ENCODE measurements around the gene GPX1.

Gene GPX1

DNA sequence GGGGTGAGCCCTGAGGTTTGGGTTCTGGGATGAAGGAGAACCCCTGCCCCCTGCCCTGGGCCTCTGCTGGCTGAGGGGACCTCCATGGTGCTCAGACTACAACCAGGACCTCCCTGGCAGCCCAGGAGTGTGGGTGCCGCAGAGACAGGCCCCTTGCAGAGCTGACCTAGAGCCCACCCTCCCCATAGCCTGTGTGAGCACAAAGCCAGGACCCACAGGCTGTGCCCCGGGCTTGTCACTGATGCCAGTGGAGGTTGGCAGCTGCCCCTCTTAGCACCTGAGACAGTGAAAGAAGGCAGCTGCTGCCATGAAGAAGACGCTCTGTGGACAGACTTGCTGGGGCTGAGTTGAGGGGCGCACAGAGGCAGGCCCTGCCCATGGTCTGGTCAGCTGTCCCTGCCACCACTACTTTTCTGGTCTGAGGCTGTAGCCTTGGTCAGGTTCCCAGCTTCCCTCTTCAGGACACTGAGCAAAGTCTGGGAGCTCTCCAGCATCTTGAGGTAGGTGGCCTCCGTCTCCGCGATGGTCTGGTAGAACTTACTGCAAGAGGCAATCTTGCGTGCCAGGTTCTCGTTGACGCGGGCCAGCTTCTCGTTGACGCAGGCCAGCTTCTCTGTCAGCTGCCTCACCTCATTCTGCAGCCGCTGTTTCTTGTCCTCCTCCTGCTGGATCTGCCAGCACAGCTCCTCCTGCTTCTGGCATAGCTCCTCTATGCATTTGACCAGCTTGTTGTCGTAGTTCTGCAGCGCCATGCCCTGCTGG is 41.3 kb downstream of the GPX1 start:
- H3K4me1 Mint-ChIP-seq (ENCODE audit: low read depth), result no peaks in the 10 kb centered on the region
- peaks cover 93% of the 10 kb centered on the region for H3K36me3 Mint-ChIP-seq (ENCODE audit: low read depth)
- no peak overlapping the region for H3K27ac Mint-ChIP-seq

DNA sequence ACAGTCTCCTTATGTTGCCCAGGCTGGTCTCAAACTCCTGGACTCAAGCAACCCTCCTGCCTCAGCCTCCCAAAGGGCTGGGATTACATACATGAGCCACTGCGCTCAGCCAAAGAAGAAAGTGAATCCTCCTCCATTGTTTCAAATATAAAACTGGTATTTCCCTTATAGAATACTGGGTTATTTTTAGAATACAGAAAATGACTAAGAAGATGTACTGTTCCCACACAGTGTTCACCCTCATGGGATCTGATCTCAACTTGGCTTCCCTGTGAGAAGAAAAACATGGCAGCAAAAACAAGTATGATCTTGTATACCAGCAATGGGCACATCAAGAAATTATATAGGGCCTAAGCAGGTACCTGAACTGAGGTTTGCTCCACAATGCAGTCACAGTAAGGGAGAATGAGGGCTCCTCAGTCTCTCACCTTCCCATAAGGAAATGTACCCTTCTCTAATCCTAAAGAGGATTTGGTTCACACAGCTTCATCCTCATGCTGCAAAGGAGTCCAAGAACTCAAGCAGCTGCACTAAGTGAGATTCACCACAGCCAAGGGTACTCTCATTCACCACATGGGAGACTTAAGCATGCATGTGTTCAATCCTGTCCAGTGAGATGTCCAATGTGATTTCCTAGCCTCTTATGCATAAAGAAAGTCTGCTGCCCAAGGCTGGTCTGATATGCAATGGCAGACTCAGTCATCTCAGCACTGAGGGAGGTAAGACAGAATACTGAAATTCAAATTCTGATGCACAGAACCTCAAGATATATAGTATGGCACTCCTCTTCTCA is 44.1 kb downstream of the GPX1 start:
- intact Hi-C loops (cut with micrococcal nuclease), result loop anchor here (10.0 kb wide), 1 partner anchor 61 kb away; no protein-coding TSS in a partner anchor
- no peak overlapping the region for H3K27ac Mint-ChIP-seq
- no peak overlapping the region for H3K4me3 Mint-ChIP-seq
- H3K27me3 Mint-ChIP-seq, result no peaks in the 10 kb centered on the region
- H3K4me1 Mint-ChIP-seq (ENCODE audit: low read depth), result peaks cover 6% of the 10 kb centered on the region
- no peaks in the 10 kb centered on the region for H3K9me3 Mint-ChIP-seq
- peaks cover 93% of the 10 kb centered on the region for H3K36me3 Mint-ChIP-seq (ENCODE audit: low read depth)

More for the DNA sequence above, 41.3 kb downstream of the GPX1 start:
- Mint-ChIP-seq H3K4me3 (no peak overlapping the region), H3K27me3 (no peaks in the 10 kb centered on the region), H3K9me3 (no peaks in the 10 kb centered on the region)
- intact Hi-C loops (cut with micrococcal nuclease), result loop anchor here (10.0 kb wide), 1 partner anchor 58 kb away; no protein-coding TSS in a partner anchor

DNA sequence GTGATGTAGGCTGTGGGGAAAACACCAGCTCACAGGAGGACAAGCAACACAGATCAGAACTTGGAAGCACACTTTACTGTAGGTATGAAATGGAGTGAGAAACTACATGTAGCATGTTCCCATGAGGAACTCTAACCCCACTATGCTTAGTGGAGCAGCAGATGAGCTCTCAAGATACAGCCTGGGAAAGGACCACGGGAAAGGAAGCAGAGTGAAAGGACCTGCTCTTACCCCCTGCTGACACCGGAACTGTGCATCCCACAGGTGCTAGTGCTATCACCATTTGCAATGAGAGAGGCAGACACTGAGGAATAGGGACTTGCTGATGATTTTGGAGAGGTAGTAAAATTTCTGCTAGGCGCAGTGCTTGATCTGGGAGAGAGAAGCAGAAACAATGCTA is 46.9 kb downstream of the GPX1 start:
- Mint-ChIP-seq H3K36me3 (ENCODE audit: low read depth) (peaks cover 93% of the 10 kb centered on the region), H3K27me3 (no peaks in the 10 kb centered on the region), H3K9me3 (no peaks in the 10 kb centered on the region), H3K4me3 (no peak overlapping the region), H3K27ac (no peak overlapping the region), H3K4me1 (ENCODE audit: low read depth) (peaks cover 6% of the 10 kb centered on the region)
- intact Hi-C loops (cut with micrococcal nuclease), result loop anchor here (10.0 kb wide), 1 partner anchor 64 kb away; no protein-coding TSS in a partner anchor

DNA sequence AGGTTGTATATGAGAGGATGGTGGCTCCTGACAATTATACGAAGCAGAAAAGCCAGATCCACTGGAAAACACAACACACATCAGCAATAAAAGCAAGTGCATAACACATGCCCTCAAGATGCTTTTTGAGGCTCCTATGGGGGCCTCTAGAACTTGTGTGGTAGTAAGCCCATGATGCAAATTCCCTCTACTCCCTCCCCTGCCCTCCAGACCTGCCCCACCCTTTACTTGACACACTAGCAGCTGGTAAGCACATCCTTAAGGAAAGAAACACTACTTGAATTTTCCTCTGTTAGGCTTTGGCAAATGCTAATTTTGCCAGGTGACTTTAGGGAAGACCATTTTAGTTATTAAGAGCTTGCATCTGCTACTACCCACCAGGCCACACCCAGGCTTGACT is 47.5 kb downstream of the GPX1 start:
- Mint-ChIP-seq H3K4me3 (no peak overlapping the region), H3K4me1 (ENCODE audit: low read depth) (peaks cover 6% of the 10 kb centered on the region), H3K27me3 (no peaks in the 10 kb centered on the region), H3K9me3 (no peaks in the 10 kb centered on the region), H3K36me3 (ENCODE audit: low read depth) (peaks cover 93% of the 10 kb centered on the region), H3K27ac (no peak overlapping the region)
- intact Hi-C loops (cut with micrococcal nuclease), result loop anchor here (10.0 kb wide), 1 partner anchor 64 kb away; no protein-coding TSS in a partner anchor
